ENCODE data around the gene PITX1. TPM values are rescaled to one million over a fixed set of nuclear protein-coding genes. Genes with fewer than 3 reads are reported as not detected.
A peak's percentile ranks its signal among the peaks of the same experiment; 100 is the strongest.

The PITX1 gene
- total and polyA plus RNA-seq, 9 donors = 0.11 to 3.1 (median 0.51) TPM; not detected in 1

DNA sequence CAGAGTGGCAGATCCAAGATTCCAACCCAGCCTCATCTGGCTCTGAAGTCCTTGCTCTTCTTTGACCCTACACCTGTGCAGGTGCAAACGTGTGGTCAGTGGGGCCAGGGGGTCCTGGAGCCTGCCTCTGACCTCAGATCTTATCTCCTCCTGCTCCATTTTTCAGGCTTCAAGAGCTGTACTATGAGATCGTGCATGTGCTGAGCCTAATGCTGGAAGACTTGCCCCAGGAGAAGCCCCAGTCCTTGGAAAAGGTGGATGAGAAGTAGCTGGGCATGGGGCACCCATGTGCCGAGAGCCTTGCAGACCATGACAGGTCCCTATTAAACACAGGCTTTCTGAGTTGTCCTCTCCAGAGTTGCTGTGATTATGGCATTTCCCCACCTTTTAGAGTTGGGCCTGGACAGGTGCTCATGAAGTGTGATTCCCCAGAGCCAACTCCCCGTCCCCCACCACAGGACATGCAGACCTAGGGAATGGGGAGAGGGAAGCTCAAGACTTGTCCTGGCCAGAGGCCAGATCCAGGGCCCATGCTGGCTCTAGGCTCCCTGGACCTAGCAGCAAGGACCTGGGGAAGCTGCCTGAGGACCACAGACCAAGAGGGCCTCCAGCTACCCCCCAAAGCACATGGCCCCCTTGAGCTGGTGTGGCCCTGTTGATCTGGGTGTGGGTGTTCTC lies 22.5 kb downstream of the PITX1 start:
- Histone ChIP-seq H3K27ac (no peak overlapping the region), H3K4me3 (no peak overlapping the region), H3K4me1 (ENCODE audit: insufficient read depth) (no peaks in the 10 kb centered on the region), H3K27me3 (no peaks in the 10 kb centered on the region), H3K36me3 (no peaks in the 10 kb centered on the region), H3K9me3 (no peaks in the 10 kb centered on the region)
- intact Hi-C loops (cut with DNase I) = no loop called here
- TF ChIP-seq POLR2A (IDR thresholded peaks at IDR 0.05) (no peak), EP300 (IDR thresholded peaks at IDR 0.05) (no peak)
- TF ChIP-seq, protein P1, sequence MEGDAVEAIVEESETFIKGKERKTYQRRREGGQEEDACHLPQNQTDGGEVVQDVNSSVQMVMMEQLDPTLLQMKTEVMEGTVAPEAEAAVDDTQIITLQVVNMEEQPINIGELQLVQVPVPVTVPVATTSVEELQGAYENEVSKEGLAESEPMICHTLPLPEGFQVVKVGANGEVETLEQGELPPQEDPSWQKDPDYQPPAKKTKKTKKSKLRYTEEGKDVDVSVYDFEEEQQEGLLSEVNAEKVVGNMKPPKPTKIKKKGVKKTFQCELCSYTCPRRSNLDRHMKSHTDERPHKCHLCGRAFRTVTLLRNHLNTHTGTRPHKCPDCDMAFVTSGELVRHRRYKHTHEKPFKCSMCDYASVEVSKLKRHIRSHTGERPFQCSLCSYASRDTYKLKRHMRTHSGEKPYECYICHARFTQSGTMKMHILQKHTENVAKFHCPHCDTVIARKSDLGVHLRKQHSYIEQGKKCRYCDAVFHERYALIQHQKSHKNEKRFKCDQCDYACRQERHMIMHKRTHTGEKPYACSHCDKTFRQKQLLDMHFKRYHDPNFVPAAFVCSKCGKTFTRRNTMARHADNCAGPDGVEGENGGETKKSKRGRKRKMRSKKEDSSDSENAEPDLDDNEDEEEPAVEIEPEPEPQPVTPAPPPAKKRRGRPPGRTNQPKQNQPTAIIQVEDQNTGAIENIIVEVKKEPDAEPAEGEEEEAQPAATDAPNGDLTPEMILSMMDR (IDR thresholded peaks at IDR 0.05) = no peak
- peak in 1 of 5 donors; percentile 23 for DNase-seq
- WGBS, 3 donors = 84 to 90% (median 85%) methylated on average over 4 of the region's 4 CpGs

DNA sequence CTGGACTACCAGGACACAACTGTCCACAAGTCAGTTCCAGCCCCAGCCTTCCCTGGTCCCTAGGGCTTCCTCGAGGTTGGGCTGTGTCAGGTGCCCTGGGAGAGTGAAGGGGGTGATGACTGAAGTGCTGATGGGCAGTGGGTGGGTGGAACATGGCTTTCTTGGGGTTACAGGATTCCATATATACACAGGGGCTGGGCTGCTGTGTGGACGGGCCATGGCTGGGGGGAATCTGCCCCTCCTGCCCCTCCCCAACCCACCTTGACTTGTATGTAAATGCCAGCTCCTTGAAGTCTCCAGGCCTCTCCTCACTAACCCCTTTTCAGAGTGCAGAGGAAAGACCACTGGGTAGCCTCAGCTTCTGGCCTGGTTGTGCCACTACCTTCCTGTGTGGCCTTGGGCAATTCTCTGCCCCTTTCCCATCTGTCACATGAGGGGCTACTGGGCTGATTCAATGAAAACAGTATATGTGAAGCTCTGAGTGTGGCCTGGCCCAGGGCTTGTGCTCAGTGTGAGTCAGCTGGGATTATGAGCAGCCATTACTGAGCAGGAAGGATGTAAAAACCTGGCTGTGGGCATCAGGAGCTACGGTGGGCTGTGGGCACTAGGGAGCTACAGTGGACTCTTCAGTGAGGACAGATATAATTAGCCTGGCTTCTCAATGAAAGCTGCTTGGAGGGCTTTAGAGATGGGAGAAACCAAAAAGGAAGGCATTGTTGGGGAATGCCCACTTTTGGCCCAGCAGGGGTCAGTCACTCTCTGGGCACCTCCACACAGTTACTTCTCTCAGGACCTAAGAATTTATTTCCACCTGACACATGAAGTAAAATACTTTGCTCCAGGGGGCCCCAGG lies 23.3 kb downstream of the PITX1 start:
- Histone ChIP-seq H3K9me3 (no peaks in the 10 kb centered on the region), H3K4me3 (no peak overlapping the region), H3K27me3 (no peaks in the 10 kb centered on the region), H3K36me3 (no peaks in the 10 kb centered on the region), H3K4me1 (ENCODE audit: insufficient read depth) (no peaks in the 10 kb centered on the region), H3K27ac (no peak overlapping the region)
- intact Hi-C loops (cut with DNase I) = no loop called here
- TF ChIP-seq, protein P1 (IDR thresholded peaks at IDR 0.05) = no peak
- TF ChIP-seq EP300 (IDR thresholded peaks at IDR 0.05) = no peak
- TF ChIP-seq POLR2A (IDR thresholded peaks at IDR 0.05) = no peak
- no peak for DNase-seq
- WGBS, 3 donors = 83 to 93% (median 89%) methylated on average over 3 of the region's 3 CpGs

DNA sequence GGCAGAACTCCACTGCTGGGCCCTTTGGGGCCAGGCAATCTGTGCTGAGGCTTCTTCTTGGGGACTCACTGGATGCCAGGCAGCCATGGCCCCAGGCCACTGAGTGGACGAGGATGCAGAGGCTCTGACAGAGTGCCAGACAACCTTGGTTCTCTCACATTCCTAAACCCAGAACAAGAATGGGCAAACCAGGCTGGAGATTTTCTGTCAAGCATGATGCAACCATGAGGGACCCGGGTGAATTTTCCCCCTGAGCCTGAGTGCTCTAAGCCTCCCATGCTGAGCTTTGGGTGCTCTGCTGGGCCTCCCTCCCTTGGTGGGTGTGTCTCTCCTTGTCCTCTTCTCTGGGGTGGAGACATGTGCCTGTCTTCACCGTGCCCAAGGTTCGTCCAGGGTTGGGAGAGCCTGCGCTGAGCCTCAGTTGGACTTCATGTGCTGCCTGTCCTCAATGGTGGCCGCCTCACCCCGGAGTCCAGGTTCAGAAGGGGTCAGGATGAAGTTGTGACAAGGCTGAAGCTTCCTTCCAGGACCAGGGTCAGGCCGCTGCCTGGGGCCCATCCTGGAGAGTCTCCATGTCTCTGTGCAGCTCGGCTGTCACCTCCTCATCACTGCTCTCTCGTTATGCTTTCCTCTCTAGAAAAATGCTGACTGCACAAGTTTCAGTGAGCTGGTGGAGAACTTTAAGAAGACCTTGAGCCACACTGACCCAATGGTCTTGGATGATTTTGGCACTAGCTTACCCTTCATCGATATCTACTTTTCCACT lies 24.1 kb downstream of the PITX1 start:
- no peak for DNase-seq
- H3K4me3 ChIP-seq = no peak overlapping the region
- no peak overlapping the region for H3K27ac ChIP-seq
- H3K4me1 ChIP-seq (ENCODE audit: insufficient read depth) = no peaks in the 10 kb centered on the region
- TF ChIP-seq POLR2A (IDR thresholded peaks at IDR 0.05) (no peak), EP300 (IDR thresholded peaks at IDR 0.05) (no peak)
- TF ChIP-seq, protein P1 (IDR thresholded peaks at IDR 0.05) = no peak
- H3K9me3 ChIP-seq = no peaks in the 10 kb centered on the region
- H3K36me3 ChIP-seq = no peaks in the 10 kb centered on the region
- intact Hi-C loops (cut with DNase I) = no loop called here
- H3K27me3 ChIP-seq = no peaks in the 10 kb centered on the region
- WGBS, 3 donors = 91 to 95% (median 94%) methylated on average over 10 to 11 of the region's 11 CpGs

DNA sequence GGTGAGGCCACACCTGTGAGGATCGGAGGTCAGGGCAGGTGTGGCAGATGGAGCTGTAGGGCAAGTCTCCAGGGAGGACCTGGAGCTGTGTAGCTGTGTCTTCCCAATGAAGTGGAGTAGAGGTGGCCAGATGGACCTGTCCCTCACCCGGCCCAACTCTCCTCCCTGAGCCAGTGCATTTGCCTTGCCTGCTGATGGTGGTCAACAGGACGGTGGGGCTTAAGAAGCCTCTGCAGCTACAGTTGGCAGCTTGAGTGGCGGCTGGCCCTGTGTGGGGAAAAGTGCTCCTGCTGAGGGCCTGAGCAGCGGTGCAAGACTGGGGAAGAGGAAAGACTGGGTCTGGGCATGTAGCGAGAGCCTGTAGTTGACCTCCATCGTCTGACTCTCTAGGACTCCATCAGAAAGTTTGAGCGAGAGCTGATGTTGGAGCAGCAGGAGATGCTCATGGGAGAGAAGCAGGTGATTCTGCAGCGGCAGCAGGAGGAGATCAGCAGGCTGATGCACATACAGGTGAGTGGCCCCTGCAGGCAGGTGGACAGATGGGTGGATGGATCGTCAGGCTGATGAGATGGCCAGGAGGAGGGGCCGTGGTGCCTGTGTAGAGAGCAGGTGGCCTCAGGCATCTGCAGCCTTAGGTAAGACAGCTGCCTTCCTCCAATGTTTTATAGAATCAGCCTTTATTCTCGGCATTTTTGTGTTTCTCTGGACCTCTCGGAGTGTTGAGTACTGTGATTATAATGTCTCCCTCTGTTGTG lies 24.9 kb downstream of the PITX1 start:
- no peaks in the 10 kb centered on the region for H3K36me3 ChIP-seq
- no peaks in the 10 kb centered on the region for H3K27me3 ChIP-seq
- H3K9me3 ChIP-seq = no peaks in the 10 kb centered on the region
- TF ChIP-seq, protein P1 (IDR thresholded peaks at IDR 0.05) = no peak
- no peak for TF ChIP-seq POLR2A (IDR thresholded peaks at IDR 0.05)
- TF ChIP-seq EP300 (IDR thresholded peaks at IDR 0.05) = no peak
- 84 to 90% (median 87%) methylated on average over 12 to 13 of the region's 13 CpGs for WGBS, 3 donors
- no peak for DNase-seq
- H3K4me3 ChIP-seq = no peak overlapping the region
- no peak overlapping the region for H3K27ac ChIP-seq
- H3K4me1 ChIP-seq (ENCODE audit: insufficient read depth) = no peaks in the 10 kb centered on the region
- intact Hi-C loops (cut with DNase I) = no loop called here

Measured in ovary (tissue), 9 donors.